ENCODE data around the gene FAM3B.

The FAM3B gene

DNA sequence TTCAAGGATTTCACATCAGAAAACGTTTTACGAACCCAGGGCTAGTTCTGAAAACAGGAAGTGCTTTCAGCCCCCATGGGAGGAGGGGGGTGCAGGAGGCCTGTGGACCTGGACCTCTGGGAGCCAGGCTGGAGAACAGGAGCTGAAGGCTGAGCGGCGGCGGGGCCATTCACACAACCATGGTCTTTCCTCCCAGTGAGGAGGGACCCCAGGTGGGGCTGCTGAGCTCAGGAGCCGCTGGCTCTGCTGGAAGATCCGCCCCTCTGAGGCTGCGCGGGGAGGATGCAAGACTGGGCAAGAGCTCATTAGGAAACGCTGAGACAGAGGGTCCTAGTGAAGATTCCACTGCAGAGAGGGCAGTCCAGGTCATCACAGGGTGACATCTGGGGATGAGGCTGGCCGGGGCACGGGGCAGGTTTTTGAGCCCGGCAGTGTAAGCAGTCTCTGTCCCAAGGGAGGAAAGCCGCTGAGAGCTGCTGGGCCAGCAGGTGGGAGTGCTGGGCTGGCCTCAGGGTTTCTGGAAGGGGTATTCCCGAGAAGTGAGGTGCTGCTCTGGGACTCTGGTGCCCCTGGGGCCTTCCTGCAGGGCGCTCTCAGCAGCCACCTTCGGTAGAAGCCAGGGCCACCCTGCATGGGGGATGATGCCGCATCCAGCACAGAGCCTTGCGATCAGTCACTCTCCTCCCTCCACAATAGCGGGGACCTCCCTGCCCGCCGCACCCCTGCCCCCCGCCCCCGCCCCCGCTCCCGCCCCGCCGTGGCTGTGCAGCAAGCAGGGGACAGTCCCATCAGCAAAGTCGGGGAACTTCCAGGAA lies 52.7 kb downstream of the FAM3B start:
- DNase-seq, result no peak

DNA sequence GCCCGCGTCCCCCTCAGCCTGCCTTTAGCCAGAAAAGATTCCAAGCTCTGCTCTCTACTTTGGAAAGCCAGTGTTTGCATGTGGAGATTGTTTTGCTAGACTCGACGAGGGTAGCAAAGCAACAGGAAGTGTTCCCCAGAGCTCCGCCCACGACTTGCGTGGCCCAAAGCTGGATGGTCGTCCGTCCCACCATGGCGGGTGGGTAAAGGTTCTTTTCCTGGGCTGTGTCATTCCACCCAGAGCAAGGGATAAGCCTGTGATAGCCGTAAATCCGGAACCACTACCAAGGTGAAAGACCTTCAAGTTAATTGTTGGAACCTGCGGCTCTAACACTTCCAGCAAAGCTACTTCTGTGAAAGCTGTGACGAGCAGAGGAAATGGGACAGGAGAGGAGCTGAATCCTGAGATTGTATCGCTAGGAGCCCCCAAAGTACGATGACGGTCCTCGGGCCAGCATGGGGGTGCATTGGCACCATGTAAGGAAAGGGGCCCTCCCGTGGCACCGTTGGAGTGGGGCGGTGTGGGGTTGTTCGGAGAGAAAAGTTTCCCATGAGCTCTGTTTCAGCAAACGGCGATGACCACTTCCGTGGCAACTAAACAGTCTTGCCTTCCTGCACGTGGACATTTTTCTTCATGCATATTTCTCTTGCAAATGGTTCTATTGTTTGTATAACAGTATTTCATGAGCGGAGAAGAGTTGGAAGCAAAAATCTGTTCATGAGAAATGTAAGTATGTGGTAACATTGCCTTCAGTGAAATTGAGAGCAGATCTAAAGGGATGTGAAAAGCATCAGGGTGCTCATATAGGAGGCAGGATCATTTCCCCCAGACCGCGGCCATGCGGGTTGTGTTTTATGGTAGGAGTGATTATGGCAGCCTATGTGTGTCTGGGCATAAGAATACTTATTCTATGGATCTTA lies 53.6 kb downstream of the FAM3B start:
- DNase-seq, result no peak

DNA sequence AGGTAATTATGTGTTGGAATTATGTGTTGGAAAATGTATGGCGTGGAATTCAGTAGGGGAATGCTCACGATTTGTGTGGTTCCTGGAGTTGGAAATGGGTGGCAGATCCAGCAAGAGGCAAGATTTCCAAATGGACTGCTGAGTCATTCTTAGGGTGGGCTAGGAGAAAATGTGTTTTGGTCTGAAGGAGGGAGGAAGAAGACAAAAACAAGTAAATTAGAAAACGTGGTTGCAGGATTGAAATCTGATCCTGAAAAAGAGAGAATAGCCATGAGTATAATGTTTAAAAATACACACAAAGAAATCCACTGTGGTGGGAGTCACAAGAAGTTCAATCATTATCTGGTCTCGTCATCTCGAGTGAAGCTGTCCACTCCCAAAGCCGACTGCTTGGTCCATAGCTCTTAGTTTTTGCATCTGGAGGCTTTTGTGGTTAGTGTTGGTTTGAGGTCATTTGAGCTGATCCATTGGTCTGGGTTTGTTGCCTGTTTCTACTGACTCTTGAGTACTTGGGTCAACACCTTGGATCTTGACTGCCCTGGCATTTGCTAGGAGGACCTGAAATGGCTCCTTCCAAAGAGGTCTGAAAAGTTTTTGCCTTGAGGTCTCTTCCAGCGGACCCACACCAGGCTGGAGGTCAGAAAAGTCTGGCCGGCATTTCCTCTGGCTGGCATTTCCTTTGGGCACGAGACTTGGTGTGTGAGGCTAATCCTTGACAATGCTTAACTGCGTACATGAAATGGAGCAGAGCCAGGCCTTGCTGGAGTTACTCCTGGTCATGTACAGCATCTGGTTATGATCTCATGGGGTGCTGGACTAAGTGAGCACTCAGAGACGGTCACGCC lies 54.5 kb downstream of the FAM3B start:
- no peak for DNase-seq

DNA sequence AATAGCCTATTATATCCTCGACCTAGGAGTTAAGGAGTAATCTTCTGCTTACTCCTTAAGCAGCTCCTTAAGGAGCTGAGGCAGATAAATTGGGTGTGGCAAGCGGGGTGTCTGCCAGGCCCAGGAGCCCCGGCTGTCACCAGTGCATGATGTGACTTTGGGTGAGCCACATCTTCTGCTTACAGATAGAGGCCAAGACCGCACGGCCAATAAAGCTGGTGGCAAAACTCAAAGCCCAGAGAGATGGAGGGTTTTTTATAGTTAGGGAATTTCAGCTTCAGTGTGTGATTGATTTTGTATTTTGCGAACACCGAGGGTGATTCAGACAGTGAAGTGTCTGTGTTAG lies 55.1 kb downstream of the FAM3B start:
- no peak for DNase-seq

DNA sequence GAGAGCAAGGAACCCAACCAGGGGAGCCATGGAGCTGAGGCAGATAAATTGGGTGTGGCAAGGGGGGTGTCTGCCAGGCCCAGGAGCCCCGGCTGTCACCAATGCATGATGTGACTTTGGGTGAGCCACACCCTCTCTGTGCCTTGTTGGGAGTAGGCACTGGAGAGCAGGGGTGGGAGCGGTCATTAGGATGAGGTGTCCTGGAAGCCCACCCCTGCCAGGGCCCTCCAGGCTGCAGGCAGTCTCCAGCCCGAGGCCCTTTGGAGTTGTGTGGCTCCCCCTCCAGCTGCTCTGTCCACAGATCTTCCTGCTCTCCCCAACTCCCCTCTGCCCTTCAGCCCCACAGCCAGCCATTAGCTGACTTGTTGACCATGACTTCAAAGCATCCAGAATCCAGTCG lies 56.7 kb downstream of the FAM3B start:
- no peak for DNase-seq

DNA sequence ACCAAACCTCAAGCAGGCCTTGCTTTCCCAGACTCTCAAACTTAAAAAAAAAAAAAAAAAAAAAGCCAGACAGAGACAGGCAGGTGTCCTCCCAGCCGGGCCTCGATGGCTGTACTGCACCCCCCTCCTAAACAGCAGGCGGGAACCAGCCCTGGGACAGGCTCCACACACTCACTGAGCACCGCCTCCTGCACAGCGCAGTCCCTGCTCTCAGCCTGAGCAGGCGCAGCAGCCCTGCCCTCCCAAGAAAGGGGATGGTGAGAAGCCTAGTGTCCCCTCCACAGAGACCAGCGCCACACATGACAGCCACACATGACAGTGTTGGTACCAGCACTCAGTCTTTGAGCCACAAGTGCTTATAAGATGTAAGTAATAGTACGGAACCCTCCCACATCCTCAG lies 57.2 kb downstream of the FAM3B start:
- no peak for DNase-seq

DNA sequence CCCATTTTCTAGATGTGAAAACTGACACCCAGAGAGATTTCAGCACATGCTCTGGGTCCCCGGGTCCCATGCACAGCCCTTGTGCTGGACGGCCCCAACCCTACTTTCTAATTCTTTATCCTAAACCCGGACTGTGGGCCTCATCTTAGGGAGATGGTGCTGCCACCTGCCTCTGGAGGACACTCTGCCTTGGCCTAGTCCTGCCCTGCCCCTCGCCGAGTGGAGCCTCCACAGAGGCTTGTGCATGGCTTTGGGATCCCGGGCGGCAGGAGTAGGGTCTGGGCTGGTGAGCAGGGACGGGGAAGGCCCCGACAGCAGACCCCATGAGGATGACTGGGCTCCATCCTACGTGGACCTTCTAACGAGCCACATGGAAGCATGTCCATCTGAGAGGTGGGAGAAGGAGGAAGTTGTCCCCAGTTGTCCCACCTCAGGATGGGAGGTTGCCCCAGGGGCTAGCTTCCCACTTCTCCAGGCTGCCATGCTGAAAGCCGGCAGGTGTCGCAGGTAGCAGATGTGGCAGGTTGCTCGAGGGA lies 57.6 kb downstream of the FAM3B start:
- no peak for DNase-seq

DNA sequence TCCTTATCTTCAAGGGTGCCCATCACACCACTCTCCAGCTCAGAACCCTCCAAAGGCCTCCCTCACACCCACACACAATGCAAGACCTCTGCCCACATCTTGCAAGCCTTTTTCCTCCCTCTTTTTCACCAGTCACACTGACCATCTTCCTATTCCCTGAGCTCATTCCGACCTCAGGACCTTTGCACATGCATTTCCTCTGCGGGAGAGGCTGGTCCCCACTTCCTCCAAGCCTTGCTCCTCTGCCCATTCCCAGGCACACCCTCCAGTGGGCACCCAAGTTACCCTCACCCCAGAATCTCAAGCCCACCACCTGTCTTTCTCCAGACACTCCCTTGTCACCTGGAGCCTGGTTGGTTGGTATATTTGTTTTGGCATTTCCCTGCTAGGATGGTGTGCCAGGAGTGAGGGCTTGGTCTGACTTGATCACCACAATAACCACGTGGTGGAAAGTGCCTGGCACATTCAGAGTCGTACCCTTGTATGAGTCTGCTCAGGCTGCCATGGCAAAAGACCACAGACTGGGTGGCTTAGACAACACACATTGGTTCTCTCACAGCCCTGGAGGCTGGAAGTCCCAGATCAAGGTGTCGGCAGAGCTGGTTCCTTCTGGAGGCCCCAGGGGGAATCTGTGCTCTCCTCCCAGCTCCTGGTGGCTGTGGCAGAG lies 58.4 kb downstream of the FAM3B start:
- DNase-seq, result no peak

DNA sequence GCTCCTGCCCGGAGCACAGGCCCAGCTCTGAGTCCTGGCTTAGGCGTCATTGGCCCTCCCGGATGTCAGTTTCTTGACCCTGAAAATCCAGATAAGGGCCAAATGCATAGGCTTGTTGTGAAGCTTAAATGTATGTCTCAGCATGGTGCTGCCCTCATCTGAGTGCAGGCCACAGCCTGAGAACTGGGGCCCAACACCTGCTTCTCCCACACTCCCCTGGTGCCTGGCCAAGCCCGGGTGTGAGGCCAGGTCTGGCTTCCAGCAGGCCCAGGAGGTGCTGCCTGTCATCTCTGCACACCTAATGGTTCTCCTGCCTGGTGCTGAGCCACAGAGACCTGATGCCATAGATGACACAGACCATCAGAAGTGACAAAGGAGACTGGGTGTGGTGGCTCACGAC lies 59.3 kb downstream of the FAM3B start:
- DNase-seq, result no peak

DNA sequence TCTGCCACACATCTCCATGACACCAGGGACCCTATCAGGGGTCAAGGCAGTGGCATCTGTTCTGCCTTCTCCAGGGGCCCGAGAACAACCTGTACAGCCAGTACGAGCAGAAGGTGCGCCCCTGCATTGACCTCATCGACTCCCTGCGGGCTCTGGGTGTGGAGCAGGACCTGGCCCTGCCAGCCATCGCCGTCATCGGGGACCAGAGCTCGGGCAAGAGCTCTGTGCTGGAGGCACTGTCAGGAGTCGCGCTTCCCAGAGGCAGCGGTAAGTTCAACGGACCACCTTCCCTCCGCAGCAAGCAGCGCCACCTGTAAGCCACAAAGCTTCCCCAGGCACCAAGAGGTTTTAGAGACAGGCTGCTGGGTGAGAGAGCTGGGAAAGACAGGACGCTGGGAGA lies 61.1 kb downstream of the FAM3B start:
- no peak for DNase-seq

DNA sequence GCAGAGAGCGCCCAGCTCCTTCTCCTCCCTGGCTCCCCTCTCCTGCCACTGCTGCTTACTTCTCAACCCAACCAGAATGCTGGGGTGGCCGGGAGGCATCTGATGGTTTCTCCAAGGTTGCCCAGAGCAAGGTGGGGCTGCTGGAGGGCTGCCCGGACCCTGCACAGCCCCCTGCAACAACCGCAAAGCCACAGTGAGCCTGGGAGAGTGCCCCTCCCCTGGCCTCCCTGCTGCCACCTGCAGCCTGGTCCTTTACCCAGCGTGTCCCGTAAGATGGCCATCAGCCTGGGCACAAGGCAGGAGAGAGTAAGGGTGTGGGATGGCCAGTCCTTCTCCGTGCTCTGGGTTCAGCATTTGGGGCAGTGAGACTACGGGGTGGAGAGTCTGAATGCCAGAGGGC lies 62.2 kb downstream of the FAM3B start:
- no peak for DNase-seq

DNA sequence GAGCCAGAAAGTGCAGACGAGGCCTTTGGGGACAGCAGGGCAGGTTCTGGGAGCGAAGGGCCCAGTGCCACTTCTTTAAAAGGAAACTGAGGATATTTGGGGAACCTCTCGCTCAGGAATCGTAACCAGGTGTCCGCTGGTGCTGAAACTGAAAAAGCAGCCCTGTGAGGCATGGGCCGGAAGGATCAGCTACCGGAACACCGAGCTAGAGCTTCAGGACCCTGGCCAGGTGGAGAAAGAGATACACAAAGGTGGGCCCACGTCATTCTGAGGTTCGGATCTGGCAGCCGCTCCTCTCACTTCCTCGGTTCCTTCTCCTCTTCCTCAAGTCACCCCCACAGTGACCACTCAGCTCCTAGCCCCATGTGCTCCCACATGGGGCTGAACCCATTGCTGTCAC lies 63.3 kb downstream of the FAM3B start:
- DNase-seq, result no peak

DNA sequence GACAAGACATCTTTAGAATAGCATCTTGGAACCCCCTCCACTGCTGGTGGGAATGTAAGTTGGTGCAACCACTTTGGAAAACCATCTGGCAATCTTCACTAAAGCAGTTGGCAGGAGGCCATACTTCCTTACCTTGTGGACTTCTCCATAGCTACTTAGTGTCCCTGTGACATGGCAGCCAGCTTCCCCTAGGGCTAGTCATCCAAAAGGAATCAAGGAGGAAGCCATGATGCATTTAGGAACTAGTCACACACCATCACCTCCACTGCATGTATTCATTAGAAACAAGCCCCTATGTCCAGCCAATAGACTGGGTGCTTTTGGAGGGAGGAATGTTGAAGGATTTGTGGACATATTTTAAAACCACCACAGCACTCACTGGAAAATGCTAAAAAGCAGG lies 65.1 kb downstream of the FAM3B start:
- no peak for DNase-seq

DNA sequence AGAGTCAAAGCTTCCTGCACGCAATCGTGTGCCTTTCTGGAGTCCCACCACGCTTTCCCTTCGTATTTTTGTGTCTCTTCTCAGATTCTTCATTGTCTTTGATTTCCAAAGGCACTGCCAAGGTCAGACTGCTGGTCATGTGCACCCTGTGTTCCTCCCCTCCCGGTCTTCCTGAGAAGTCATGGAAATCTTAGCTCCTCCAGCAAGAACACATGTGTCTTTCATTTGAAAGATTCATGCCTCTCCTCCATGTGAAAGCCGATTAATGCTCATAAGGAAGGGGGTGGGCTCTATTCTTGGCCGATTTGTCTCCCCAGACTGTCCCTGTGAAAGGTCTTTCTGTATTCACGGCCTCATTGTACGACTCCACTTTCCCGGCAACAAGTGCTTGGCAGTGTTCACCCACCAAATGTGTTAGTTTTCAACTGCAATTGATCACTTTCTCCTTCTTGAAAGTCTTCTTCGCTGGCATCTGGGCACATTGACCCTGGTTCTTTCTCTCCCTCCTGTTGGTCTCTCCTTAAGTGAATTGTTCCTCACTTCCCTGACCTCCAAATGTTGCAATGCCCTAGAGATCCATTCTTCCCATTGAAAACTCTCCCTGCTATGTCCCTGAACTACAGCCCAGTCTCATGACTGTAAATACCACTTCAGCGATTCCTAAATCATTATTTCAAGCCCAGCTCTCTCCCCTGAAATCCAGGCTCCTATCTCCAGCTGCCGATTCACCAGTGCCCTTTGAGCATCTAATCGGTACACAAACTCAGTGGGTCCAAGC lies 70.6 kb downstream of the FAM3B start:
- DNase-seq, result no peak

DNA sequence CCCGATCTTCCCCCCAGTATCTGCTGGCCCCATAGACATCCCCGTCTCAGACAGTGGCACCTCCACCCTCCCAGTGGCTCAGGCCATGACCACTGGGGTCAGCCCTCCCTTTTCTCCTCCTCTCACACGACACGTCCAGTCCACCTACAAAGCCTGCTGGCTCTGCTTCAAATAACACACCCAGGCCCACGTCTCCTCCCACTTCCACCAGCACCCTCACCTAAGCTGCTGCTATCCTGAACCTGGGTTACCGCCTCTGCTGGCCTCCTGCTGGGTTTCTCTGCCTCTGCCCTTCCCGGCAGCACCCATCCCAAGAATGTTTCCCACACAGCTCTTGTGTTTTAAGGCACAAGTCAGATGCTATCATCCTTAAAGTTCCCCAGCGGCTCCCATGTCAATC lies 71.2 kb downstream of the FAM3B start:
- DNase-seq, result no peak

DNA sequence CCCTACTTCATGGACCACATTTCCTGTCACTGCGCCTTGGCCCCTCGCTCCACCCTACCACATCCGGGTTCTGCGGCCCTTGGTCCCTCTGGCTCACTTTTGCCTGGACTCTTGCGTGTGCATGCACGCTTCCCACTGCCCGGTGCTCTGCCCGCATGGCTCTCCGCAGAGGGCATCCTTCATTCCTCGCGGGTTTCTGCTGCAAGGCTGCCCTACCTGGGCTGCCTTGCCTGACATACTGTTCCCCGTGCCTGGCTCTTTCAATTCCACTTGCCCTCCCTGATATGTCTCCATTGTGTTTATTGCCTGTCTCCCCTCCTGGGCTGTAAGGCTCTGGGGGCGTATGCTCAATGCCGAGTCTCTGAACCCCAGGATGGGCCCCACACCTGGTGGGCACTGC lies 71.7 kb downstream of the FAM3B start:
- no peak for DNase-seq

DNA sequence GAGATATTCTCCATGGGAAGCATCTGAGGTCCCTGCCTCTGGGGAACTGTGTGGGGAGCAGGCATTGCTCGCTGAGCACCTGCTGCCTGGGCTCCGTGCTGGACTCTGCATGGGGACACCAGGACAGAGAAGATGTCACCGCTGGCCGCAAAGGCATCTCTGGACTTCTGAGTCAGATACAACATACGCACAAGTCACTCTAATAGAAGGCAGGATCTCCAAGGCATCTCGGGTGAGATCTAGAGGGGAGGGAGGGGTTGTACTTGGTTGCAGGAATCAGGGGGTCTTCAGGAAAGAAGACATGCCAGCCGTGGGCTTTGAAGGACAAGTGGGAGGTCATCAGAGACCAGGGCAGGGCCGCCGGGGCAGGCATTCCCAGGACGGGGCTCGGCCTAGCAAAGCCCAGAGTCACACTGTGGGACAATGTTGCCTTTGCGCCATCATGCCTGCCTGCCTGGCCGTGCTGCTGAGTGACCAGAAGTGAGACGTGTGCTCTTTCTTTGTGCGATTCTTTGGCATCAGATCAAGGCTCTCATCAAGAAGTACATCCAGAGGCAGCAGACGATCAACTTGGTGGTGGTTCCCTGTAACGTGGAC lies 73.5 kb downstream of the FAM3B start:
- DNase-seq, result no peak

DNA sequence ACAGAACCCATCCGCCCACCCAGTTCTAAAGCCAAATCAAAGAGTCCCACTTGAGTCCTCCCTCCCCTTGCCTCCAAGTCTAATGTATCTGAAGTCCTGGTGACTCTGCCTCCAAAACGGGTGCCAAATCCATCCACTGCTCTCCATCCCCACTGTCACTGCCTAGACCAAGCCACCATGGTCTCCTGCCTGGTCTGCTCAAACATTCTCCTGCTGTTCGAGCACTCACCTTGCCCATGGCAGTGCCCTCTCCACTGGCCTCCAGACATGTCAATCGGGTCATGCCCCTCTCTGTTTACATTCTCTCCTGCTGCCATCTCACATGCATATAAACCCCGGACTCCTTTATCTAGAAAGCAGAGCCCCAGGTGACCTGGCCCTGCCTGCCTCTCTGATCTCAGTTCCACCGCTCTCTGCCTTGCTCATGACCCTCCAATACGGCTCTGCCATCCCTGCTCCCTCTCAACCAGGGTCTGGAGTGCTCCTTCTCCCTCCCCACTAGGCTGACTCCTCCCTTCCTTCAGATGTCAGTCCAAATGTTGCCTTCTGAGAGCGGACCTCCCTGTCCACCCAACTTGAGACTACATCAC lies 77.4 kb downstream of the FAM3B start:
- DNase-seq, result no peak

DNA sequence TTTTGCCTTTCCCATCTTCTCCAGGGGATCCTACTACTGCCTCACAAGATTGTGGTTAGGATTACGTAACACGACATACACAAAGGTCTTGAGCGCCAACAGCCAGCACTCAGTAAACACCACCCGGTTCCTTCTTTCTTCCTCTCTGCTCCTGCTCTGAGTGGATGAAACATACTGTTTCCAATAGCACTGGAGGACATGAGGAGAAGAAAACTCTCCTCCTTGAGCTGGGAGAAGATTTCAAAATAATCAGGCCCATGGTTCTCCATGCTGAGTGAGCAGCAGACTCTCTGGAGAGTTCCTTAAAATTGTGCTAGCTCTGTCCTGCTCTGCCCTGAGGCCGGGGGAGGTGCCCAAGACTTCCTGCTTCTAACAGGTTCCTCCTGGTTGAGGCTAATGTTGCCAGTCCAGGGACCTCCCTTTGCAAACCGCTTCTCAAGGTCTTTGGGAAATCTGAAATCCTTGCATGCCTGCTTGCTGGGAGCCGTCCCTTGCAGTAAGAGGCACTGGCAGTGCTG lies 80.0 kb downstream of the FAM3B start:
- DNase-seq, result no peak

DNA sequence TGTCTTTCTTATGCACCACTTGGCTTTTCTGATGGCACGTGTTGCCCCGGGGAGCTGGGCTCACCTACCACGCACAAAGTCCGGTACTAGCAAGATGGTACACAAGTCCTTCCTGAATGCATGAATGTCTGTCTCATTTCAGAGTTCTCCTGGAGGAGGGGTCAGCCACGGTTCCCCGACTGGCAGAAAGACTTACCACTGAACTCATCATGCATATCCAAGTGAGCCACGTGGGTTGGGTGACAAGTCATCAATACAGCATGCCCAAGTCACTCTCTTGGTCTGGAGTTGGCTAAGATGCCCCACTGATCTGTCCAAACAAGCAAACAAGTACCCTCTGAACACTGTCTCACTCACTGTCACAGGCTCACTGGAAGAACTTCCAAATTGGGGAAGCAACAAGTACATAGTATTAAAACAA lies 80.9 kb downstream of the FAM3B start:
- DNase-seq, result no peak

DNA sequence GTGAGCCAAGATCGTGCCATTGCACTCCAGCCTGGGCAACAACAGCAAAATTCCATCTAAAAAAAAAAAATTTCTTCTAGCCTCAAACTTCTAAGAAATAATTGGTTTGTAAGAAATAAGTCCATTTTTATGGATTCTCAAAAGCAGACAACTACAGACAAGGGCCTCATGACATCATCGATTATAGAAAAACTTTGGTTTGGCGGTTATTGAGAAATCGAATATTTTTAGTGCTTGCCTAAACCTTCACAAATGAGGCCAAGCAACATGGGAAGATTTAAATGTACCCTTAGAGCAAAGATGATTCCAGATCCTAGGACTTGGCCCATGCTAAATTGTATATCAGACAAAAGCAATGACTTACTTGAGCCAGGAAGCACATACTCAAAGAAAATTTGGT lies 81.7 kb downstream of the FAM3B start:
- no peak for DNase-seq

Data from NCI-H1417 (cell line).